ENCODE data around the gene C4BPA.

C4BPA gene

GRCh38 chr1:207191061-207191460 lies 87.0 kb downstream of the C4BPA start:
- DNase-seq (ENCODE audit: low spot score) = no peak

- no peak for DNase-seq (ENCODE audit: low spot score)
These were observed 87.7 kb downstream of the C4BPA start for GRCh38 chr1:207191776-207192175.

- no peak for DNase-seq (ENCODE audit: low spot score)
These were observed 90.2 kb downstream of the C4BPA start for GRCh38 chr1:207194197-207194596.
